Breast epithelium (tissue), 3 donors: ENCODE data around the gene LSM14B.

Experiments
- CTCF ChIP-seq, 3 donors: fragments of 450-650 bp; IDR thresholded peaks; one replicate each; pipeline ENCODE4 v1.5.1; 2016 to 2017; ENCODE audit warnings: antibody characterized with exemption in 3 of 3, mild to moderate bottlenecking in 3 of 3, moderate library complexity in 3 of 3
- POLR2AphosphoS5 ChIP-seq, 3 donors: sonication (generic); formaldehyde crosslinking; IDR thresholded peaks; one replicate each; pipeline ENCODE4 v1.6.1; 2017; ENCODE audit warnings: antibody characterized with exemption in 3 of 3

DNA sequence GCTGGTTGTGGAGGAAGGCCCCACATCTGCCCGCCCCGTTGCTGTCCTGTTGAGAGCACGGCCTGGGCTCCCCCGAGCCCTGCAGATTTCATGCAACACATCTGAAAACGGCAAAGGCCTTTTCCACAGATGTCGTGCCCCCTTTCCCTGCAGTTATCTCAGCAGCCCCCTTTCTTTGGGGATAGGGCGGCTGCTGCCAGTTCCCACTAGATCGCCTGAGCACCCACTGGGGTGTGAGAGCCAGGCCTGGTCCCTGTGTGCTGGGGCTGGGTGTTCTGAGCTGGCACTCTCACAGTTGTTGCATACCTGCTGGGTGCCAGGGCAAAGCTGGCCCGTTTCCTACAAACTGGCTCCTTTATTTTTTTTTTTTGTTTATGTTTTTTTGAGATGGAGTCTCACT lies 48.3 kb downstream of the LSM14B start:
- TF ChIP-seq CTCF (IDR thresholded peaks at IDR 0.05) (no peak), POLR2AphosphoS5 (IDR thresholded peaks at IDR 0.05) (no peak)
